IMR-90 (cell line): ENCODE results near the gene TULP3. TPM values are rescaled to one million over a fixed set of nuclear protein-coding genes. Genes with fewer than 3 reads are reported as not detected.

Source experiments
- ATAC-seq: fragments of 200-7000 bp; cut with Tn5 transposase; 2 replicates; pipeline ENCODE4 v1.9.1; 2020; ENCODE audit warnings: low read depth, mild to moderate bottlenecking, moderate library complexity
- BruUV-seq: library from RNA; stranded (reverse); fragments of 400-500 nt; replicated peaks from 2 replicates; lab custom pipeline; 2021; lab: Mats Ljungman, UMichigan
- CTCF ChIA-PET: fragments of 300-600 bp; formaldehyde crosslinking; extraction: SDS; loops from one replicate; lab custom pipeline; 2021; ENCODE audit warnings: antibody characterized with exemption; lab: Yijun Ruan, JAX
- POLR2A ChIA-PET: fragments of 300-600 bp; sonication (Branson Sonifier 250); formaldehyde crosslinking; loops from one replicate; lab custom pipeline; 2022; ENCODE audit warnings: antibody characterized with exemption; ENCODE audit not compliant: unreplicated experiment; lab: Charles Lee
- DNase-seq: peaks from one replicate; pipeline ENCODE4 v3.0.0; 2013
- H2AFZ ChIP-seq: replicated peaks from 2 replicates; pipeline ENCODE3; 2013; ENCODE audit warnings: low read length, mild to moderate bottlenecking; ENCODE audit not compliant: poor library complexity
- H2AK5ac ChIP-seq: 2 replicates; pipeline ENCODE4 v1.6.1; 2013; ENCODE audit warnings: low read depth, low read length, inconsistent platforms
- H2AK9ac ChIP-seq: replicated peaks from 2 replicates; pipeline ENCODE3; 2013; ENCODE audit warnings: mild to moderate bottlenecking, low read depth, low read length, moderate library complexity; ENCODE audit not compliant: poor library complexity
- H2BK120ac ChIP-seq: 2 replicates; pipeline ENCODE4 v1.6.1; 2013; ENCODE audit warnings: low read depth, low read length, inconsistent platforms
- H2BK15ac ChIP-seq: 3 replicates; pipeline ENCODE4 v1.6.1; 2013; ENCODE audit warnings: low read depth, low read length, inconsistent platforms
- H2BK20ac ChIP-seq: 2 replicates; pipeline ENCODE4 v1.6.1; 2013; ENCODE audit warnings: low read depth, mild to moderate bottlenecking, inconsistent platforms, low read length, moderate library complexity
- H2BK5ac ChIP-seq: 2 replicates; pipeline ENCODE4 v1.6.1; 2013; ENCODE audit warnings: mild to moderate bottlenecking, low read depth, low read length, inconsistent platforms; ENCODE audit not compliant: poor library complexity, severe bottlenecking
- H3K14ac ChIP-seq: replicated peaks from 2 replicates; pipeline ENCODE4 v1.6.1; 2013; ENCODE audit warnings: low read depth, low read length, inconsistent platforms
- H3K18ac ChIP-seq: 2 replicates; pipeline ENCODE4 v1.6.1; 2013; ENCODE audit warnings: low read depth, low read length, control low read depth
- H3K23ac ChIP-seq: 2 replicates; pipeline ENCODE4 v1.6.1; 2013; ENCODE audit warnings: low read depth, low read length, inconsistent platforms
- H3K27ac ChIP-seq: 2 replicates; pipeline ENCODE4 v1.5.1; 2013; ENCODE audit warnings: mild to moderate bottlenecking, control low read depth, low read length; ENCODE audit not compliant: insufficient read depth
- H3K27me3 ChIP-seq: 2 replicates; pipeline ENCODE4 v1.6.1; 2013; ENCODE audit warnings: low read length; ENCODE audit not compliant: control insufficient read depth, insufficient read depth
- H3K36me3 ChIP-seq: 2 replicates; pipeline ENCODE4 v1.6.1; 2013; ENCODE audit warnings: low read length, mixed read lengths; ENCODE audit not compliant: control insufficient read depth, insufficient read depth
- H3K4ac ChIP-seq: 2 replicates; pipeline ENCODE4 v1.6.1; 2013; ENCODE audit warnings: low read depth, low read length, inconsistent platforms
- H3K4me1 ChIP-seq: 2 replicates; pipeline ENCODE4 v1.6.1; 2013; ENCODE audit warnings: low read length, mixed read lengths; ENCODE audit not compliant: control insufficient read depth, insufficient read depth
- H3K4me2 ChIP-seq: 2 replicates; pipeline ENCODE4 v1.6.1; 2013; ENCODE audit warnings: low read depth, mild to moderate bottlenecking, control low read depth, low read length, moderate library complexity
- H3K4me3 ChIP-seq: 2 replicates; pipeline ENCODE4 v1.5.1; 2013; ENCODE audit warnings: low read depth, mild to moderate bottlenecking, control low read depth, low read length, moderate library complexity; ENCODE audit not compliant: insufficient read depth
- H3K56ac ChIP-seq: 2 replicates; pipeline ENCODE4 v1.6.1; 2013; ENCODE audit warnings: low read length, inconsistent platforms; ENCODE audit not compliant: insufficient read depth; ENCODE audit errors: extremely low read depth
- H3K79me1 ChIP-seq, 2 experiments: 2 replicates each; pipeline ENCODE4 v1.6.1; 2013; ENCODE audit warnings: low read length in 2 of 2, inconsistent platforms in 1 of 2, low read depth in 1 of 2
- H3K9ac ChIP-seq: 2 replicates; pipeline ENCODE4 v1.6.1; 2013; ENCODE audit warnings: low read depth, low read length, control low read depth
- H3K9me1 ChIP-seq: 2 replicates; pipeline ENCODE4 v1.6.1; 2013; ENCODE audit warnings: low read length, inconsistent platforms; ENCODE audit not compliant: insufficient read depth
- H3K9me3 ChIP-seq: 2 replicates; pipeline ENCODE4 v1.6.1; 2013; ENCODE audit warnings: low read length; ENCODE audit not compliant: control insufficient read depth, insufficient read depth
- H4K20me1 ChIP-seq: 2 replicates; pipeline ENCODE4 v1.6.1; 2013; ENCODE audit warnings: low read length, inconsistent platforms; ENCODE audit not compliant: insufficient read depth
- H4K5ac ChIP-seq: 2 replicates; pipeline ENCODE4 v1.6.1; 2013; ENCODE audit warnings: mild to moderate bottlenecking, low read depth, low read length, control low read depth
- H4K8ac ChIP-seq, 2 experiments: 2 replicates each; pipeline ENCODE4 v1.6.1; 2013; ENCODE audit warnings: low read depth in 2 of 2, low read length in 2 of 2, control low read depth in 1 of 2, inconsistent platforms in 1 of 2
- H4K91ac ChIP-seq: 2 replicates; pipeline ENCODE4 v1.6.1; 2013; ENCODE audit warnings: low read depth, low read length, inconsistent platforms; ENCODE audit not compliant: insufficient read depth
- BHLHE40 ChIP-seq: fragments of 150-350 bp; IDR thresholded peaks from 2 replicates; pipeline ENCODE4 v1.6.1; 2016; ENCODE audit warnings: mild to moderate bottlenecking, low read depth, low read length
- CEBPB ChIP-seq: IDR thresholded peaks from 2 replicates; pipeline ENCODE4 v1.6.1; 2012; ENCODE audit warnings: low read depth, low read length, improper control_type of control experiment
- CHD1 ChIP-seq: IDR thresholded peaks from 2 replicates; pipeline ENCODE4 v1.6.1; 2012; ENCODE audit warnings: low read depth, low read length, improper control_type of control experiment
- ELK1 ChIP-seq: fragments of 150-350 bp; IDR thresholded peaks from 2 replicates; pipeline ENCODE4 v1.6.1; 2016; ENCODE audit warnings: low read depth, mild to moderate bottlenecking, low read length, moderate library complexity, borderline replicate concordance
- FOS ChIP-seq: fragments of 150-350 bp; IDR thresholded peaks from 2 replicates; pipeline ENCODE4 v1.6.1; 2016; ENCODE audit warnings: low read depth, low read length
- MAFK ChIP-seq: IDR thresholded peaks from 2 replicates; pipeline ENCODE4 v1.6.1; 2012; ENCODE audit warnings: low read depth, low read length, improper control_type of control experiment
- MAZ ChIP-seq: IDR thresholded peaks from 2 replicates; pipeline ENCODE4 v1.6.1; 2012; ENCODE audit warnings: low read depth, mild to moderate bottlenecking, low read length, improper control_type of control experiment, moderate library complexity, borderline replicate concordance
- MXI1 ChIP-seq: IDR thresholded peaks from 2 replicates; pipeline ENCODE4 v1.6.1; 2012; ENCODE audit warnings: low read depth, mild to moderate bottlenecking, low read length, moderate library complexity, borderline replicate concordance
- NFE2L2 ChIP-seq: fragments of 150-350 bp; IDR thresholded peaks from 2 replicates; pipeline ENCODE4 v1.6.1; 2016; ENCODE audit warnings: low read depth, mild to moderate bottlenecking, low read length
- RAD21 ChIP-seq: IDR thresholded peaks from 2 replicates; pipeline ENCODE4 v1.6.1; 2012; ENCODE audit warnings: low read length, improper control_type of control experiment
- RFX5 ChIP-seq: IDR thresholded peaks from 2 replicates; pipeline ENCODE4 v1.8.0; 2012; ENCODE audit warnings: low read depth, mild to moderate bottlenecking, low read length, moderate library complexity
- USF2 ChIP-seq: fragments of 150-350 bp; IDR thresholded peaks from 2 replicates; pipeline ENCODE4 v1.6.1; 2017; ENCODE audit warnings: mild to moderate bottlenecking, antibody characterized with exemption, low read length, low read depth
- WGBS, 2 experiments: methylation state at CpG; one replicate each; pipeline versions ENCODE4 v1.1.5 to v1.1.7; 2013; ENCODE audit warnings: missing lambda C conversion rate in 2 of 2; ENCODE audit not compliant: insufficient read length in 1 of 2; ENCODE audit errors: extremely low coverage in 2 of 2; 5-methylcytosine and 5-hydroxymethylcytosine counted together
- dilution Hi-C: fragments of 300-500 bp; cut with HindIII; formaldehyde crosslinking; loops from one replicate; pipeline ENCODE4 v1.14.3; 2018; ENCODE audit warnings: low sequenced_read_pairs; ENCODE audit not compliant: unreplicated experiment
- in situ Hi-C: fragments of 300-500 bp; cut with MboI; formaldehyde crosslinking; loops from 3 replicates; pipeline ENCODE4 v1.14.3; 2019; ENCODE audit warnings: low sequenced_read_pairs, inconsistent platforms, mixed read lengths
- intact Hi-C: fragments of 100-400 bp; cut with micrococcal nuclease; formaldehyde crosslinking; loops from 2 replicates; pipeline ENCODE4 v1.10.0; 2022
- polyA plus RNA-seq, 3 experiments: library from polyadenylated mRNA; depleted of rRNA; stranded (reverse); fragments of >200 nt; gene quantifications; 2 replicates each; pipeline ENCODE4 v1.2.3, GENCODE V29; 2012; ENCODE audit warnings: low replicate concordance in 1 of 3
- total RNA-seq: library from RNA; depleted of rRNA; stranded (reverse); fragments of >200 nt; gene quantifications from 2 replicates; pipeline ENCODE4 v1.2.3, GENCODE V29; 2012
- TF ChIP-seq, protein P1 (sequence below): conservative IDR thresholded peaks from 2 replicates; pipeline ENCODE4 v1.5.1; 2012; ENCODE audit warnings: mild to moderate bottlenecking, low read depth, low read length, improper control_type of control experiment

TULP3 gene
- total and polyA plus RNA-seq, 2 of the 4 experiments (the other 2 are of a cell fraction): 35.2 to 35.5 TPM

- DNase-seq (peak; percentile 53), ATAC-seq (no peak)
- peak overlapping the region; percentile 94 for H2AFZ ChIP-seq
- H2BK120ac ChIP-seq: 0 out of 2 replicates have a peak overlapping the region, but pooled peaks have one; percentile 35
- peak overlapping the region; percentile 5; the same call in 1 of the 2 replicates for H3K56ac ChIP-seq
- BruUV-seq: no TSS peak
- peak overlapping the region; percentile 11; the same call in 1 of the 2 replicates for H2BK20ac ChIP-seq
- H2AK5ac ChIP-seq: peak overlapping the region; percentile 57; the same call in 1 of the 2 replicates
- no peaks in the 10 kb centered on the region for H3K9me3 ChIP-seq
- in situ Hi-C loops (no loop called here), intact Hi-C loops (no loop called here), dilution Hi-C loops (no loop called here)
- H2BK15ac ChIP-seq: peak overlapping the region; percentile 23; the same call in 1 of the 3 replicates
- H3K79me1 ChIP-seq: peaks cover 41 to 63% of the 10 kb centered on the region in 2 experiments
- peak overlapping the region; percentile 86 for H3K27ac ChIP-seq
- H4K5ac ChIP-seq: peak overlapping the region; percentile 28; the same call in 1 of the 2 replicates
- peak overlapping the region; percentile 91 for H3K4ac ChIP-seq
- H3K4me3 ChIP-seq: peak overlapping the region; percentile 82
- H4K20me1 ChIP-seq: no peaks in the 10 kb centered on the region; the same call in 1 of the 2 replicates
- no peaks in the 10 kb centered on the region for H3K27me3 ChIP-seq
- ChIA-PET POLR2A (interaction anchor here (0.5 to 1.0 kb wide), 3 partner anchors 9 to 13 kb away, joined by 3 read pairs; partner anchors contain the start of gene TULP3), CTCF (interaction anchor here (0.9 kb wide), 1 partner anchor 33 kb away, joined by 4 read pairs; no protein-coding TSS in a partner anchor)
- H3K4me2 ChIP-seq: peak overlapping the region; percentile 79
- peak overlapping the region; percentile 89 for H3K9ac ChIP-seq
- H3K18ac ChIP-seq: peak overlapping the region; percentile 25; the same call in 1 of the 2 replicates
- peaks cover 9% of the 10 kb centered on the region for H3K9me1 ChIP-seq
- peak overlapping the region; percentile 81 for H2BK5ac ChIP-seq
- H2AK9ac ChIP-seq: peak overlapping the region; percentile 93
- H3K36me3 ChIP-seq: no peaks in the 10 kb centered on the region
- H4K91ac ChIP-seq: peak overlapping the region; percentile 80
- 27% methylated on average over 4 of the region's 16 CpGs; no CpG with 5 or more reads in 1 of the 2 experiments for WGBS, 2 experiments
- peak overlapping the region; percentile 45 to 90; a peak in 3 of 4 replicates for H4K8ac ChIP-seq
- peaks cover 6% of the 10 kb centered on the region for H3K4me1 ChIP-seq
- peak overlapping the region; percentile 90 for H3K23ac ChIP-seq
- peak overlapping the region; percentile 76 for H3K14ac ChIP-seq
- TF ChIP-seq, protein P1, sequence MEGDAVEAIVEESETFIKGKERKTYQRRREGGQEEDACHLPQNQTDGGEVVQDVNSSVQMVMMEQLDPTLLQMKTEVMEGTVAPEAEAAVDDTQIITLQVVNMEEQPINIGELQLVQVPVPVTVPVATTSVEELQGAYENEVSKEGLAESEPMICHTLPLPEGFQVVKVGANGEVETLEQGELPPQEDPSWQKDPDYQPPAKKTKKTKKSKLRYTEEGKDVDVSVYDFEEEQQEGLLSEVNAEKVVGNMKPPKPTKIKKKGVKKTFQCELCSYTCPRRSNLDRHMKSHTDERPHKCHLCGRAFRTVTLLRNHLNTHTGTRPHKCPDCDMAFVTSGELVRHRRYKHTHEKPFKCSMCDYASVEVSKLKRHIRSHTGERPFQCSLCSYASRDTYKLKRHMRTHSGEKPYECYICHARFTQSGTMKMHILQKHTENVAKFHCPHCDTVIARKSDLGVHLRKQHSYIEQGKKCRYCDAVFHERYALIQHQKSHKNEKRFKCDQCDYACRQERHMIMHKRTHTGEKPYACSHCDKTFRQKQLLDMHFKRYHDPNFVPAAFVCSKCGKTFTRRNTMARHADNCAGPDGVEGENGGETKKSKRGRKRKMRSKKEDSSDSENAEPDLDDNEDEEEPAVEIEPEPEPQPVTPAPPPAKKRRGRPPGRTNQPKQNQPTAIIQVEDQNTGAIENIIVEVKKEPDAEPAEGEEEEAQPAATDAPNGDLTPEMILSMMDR: no peak
- TF ChIP-seq NFE2L2 (no peak), FOS (0 out of 2 replicates have a peak, but pooled peaks have one; percentile 7), MAFK (no peak), MXI1 (no peak), ELK1 (no peak), RAD21 (no peak), BHLHE40 (no peak), USF2 (no peak), CHD1 (no peak), MAZ (no peak), CEBPB (peak; percentile 93), RFX5 (no peak)
Observed at GRCh38 chr12:2877953-2878732, 12.5 kb upstream of the TULP3 start.
